ENCODE measurements around the gene NUP214. TPM values are rescaled to one million over a fixed set of nuclear protein-coding genes. Genes with fewer than 3 reads are reported as not detected.
"Not testable (repeated sequence)": the region's sequence is repeated elsewhere in the genome, so short reads cannot be mapped to it uniquely, and the experiment has no call there.

NUP214 gene
- total RNA-seq, 3 donors from 2014 or later: 56.1 to 57.9 (median 56.5) TPM

- no peaks in the 10 kb centered on the region for H3K4me1 ChIP-seq (ENCODE audit: low read depth)
- no peak for TF ChIP-seq CTCF (IDR thresholded peaks at IDR 0.05)
- intact Hi-C loops (cut with DNase I, micrococcal nuclease): no loop called here
- H3K4me3 ChIP-seq: no peak overlapping the region
- H3K9me3 ChIP-seq: no peaks in the 10 kb centered on the region
- no peak for DNase-seq
- H3K36me3 ChIP-seq (ENCODE audit: low read depth): peaks cover 18% of the 10 kb centered on the region
- ATAC-seq: no peak
Observed at GRCh38 chr9:131148966-131149687, 23.7 kb downstream of the NUP214 start.

GRCh38 chr9:131149688-131150053 is 24.3 kb downstream of the NUP214 start:
- intact Hi-C loops (cut with DNase I, micrococcal nuclease): no loop called here
- DNase-seq (no peak), ATAC-seq (no peak)
- Histone ChIP-seq H3K36me3 (ENCODE audit: low read depth) (peaks cover 18% of the 10 kb centered on the region), H3K4me3 (no peak overlapping the region), H3K9me3 (no peaks in the 10 kb centered on the region), H3K4me1 (ENCODE audit: low read depth) (no peaks in the 10 kb centered on the region)
- no peak for TF ChIP-seq CTCF (IDR thresholded peaks at IDR 0.05)

- peaks cover 5% of the 10 kb centered on the region for H3K36me3 ChIP-seq (ENCODE audit: low read depth)
- ATAC-seq (no peak), DNase-seq (no peak)
- no peak for TF ChIP-seq CTCF (IDR thresholded peaks at IDR 0.05)
- intact Hi-C loops (cut with DNase I, micrococcal nuclease): no loop called here
- H3K4me1 ChIP-seq (ENCODE audit: low read depth): no peaks in the 10 kb centered on the region
- no peak overlapping the region for H3K4me3 ChIP-seq
- no peaks in the 10 kb centered on the region for H3K9me3 ChIP-seq
Observed at GRCh38 chr9:131153595-131153994, 28.2 kb downstream of the NUP214 start.

GRCh38 chr9:131158673-131159072 is 33.3 kb downstream of the NUP214 start:
- H3K4me3 ChIP-seq; H3K9me3 ChIP-seq; H3K4me1 ChIP-seq (ENCODE audit: low read depth); DNase-seq; ATAC-seq; intact Hi-C loops (cut with DNase I, micrococcal nuclease); H3K36me3 ChIP-seq (ENCODE audit: low read depth): not testable (repeated sequence)

- Histone ChIP-seq H3K36me3 (ENCODE audit: low read depth) (peaks cover 4% of the 10 kb centered on the region), H3K4me1 (ENCODE audit: low read depth) (no peaks in the 10 kb centered on the region), H3K9me3 (no peaks in the 10 kb centered on the region), H3K4me3 (no peak overlapping the region)
- TF ChIP-seq CTCF (IDR thresholded peaks at IDR 0.05): no peak
- DNase-seq: no peak
- intact Hi-C loops (cut with DNase I, micrococcal nuclease): no loop called here
- no peak for ATAC-seq
Observed at GRCh38 chr9:131160416-131161112, 35.2 kb downstream of the NUP214 start.

GRCh38 chr9:131161585-131161984 is 36.2 kb downstream of the NUP214 start:
- Histone ChIP-seq H3K9me3 (no peaks in the 10 kb centered on the region), H3K36me3 (ENCODE audit: low read depth) (peaks cover 4% of the 10 kb centered on the region), H3K4me1 (ENCODE audit: low read depth) (no peaks in the 10 kb centered on the region), H3K4me3 (no peak overlapping the region)
- TF ChIP-seq CTCF (IDR thresholded peaks at IDR 0.05): no peak
- DNase-seq (no peak), ATAC-seq (no peak)
- intact Hi-C loops (cut with DNase I, micrococcal nuclease): no loop called here
